Stimulated activated CD8-positive, alpha-beta memory T cell treated with anti-CD3 and anti-CD28 coated beads, Interleukin-12 subunit alpha, Interleukin-12 subunit beta, amount 100 ng/mL, for 24 hours (primary cell): Measurements from ENCODE around the gene SPATA46.

Source experiments
- DNase-seq: peaks from one replicate; pipeline ENCODE4 v3.0.0-alpha.2; 2020; ENCODE audit errors: extremely low read depth

The SPATA46 gene

DNA sequence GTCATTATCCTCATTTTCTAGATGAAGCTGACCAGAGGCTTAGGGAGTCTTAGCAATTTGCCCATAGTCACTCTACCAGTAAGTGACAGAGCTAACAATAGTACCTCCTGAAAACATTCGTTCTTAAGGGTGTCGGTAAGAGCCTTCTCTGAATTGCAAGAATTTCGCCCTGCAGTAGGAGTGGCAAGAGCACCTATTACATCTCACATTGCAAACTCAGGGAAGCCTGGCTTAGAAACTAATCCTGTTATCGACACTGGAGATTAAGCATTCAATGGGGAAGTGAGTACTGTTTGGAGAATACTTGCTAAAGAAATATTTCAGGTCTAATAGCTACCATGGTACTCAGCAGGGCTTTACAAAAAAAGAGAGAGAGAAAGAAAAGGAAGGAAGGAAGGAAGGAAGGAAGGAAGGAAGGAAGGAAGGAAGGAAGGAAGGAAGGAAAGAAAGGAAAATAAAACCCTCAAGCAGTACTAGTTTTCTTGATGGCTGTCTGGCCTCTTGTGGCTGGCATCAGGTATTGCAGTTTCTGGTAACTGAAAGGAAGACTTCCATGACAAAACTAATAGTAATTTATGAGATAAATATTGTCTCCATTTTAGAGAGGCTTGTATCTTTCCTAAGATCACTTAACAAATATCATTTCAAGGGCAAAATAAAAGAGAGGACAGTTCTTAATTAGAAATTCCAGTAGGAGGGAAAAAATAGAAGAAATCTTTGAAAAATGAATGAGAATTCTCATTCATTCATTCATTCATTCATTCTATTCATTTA lies 15.3 kb upstream of the SPATA46 start:
- no peak for DNase-seq

DNA sequence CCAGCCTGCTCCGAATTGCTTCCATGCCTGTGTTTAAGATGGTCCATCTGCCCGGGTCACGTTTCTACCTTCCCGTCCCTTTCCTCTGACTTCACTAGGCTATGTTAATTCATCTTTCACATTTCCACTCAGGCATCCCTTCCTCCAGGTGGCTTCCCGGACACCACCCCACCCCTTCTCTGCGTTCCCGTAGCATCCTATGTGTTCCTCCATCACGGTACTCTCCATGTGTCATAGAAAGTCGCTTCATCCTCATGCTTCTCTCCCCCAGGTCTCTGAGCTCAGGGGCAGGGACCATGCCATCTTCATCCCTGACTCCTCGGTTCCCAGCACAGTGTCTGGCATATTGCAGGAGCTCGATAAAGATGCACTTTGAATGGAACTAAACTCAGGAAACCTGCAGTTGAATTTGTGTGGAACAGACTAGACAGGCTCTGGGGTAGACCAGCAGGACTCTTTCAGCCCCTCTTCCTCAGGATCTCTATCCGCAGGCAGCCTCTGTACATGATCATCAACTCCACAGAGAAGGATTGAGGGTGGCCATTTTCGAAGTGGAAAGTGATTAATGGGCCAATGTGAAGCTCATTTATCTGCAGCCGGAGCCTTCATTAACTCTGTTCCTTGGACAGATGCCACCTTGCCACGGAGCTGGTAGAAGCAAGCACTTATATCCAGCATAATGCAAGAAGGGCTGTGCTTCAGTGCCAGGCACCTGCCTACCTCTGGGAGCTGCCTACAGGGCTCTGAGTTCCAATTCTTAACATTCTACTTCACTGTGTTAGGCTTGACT lies 13.9 kb upstream of the SPATA46 start:
- no peak for DNase-seq

DNA sequence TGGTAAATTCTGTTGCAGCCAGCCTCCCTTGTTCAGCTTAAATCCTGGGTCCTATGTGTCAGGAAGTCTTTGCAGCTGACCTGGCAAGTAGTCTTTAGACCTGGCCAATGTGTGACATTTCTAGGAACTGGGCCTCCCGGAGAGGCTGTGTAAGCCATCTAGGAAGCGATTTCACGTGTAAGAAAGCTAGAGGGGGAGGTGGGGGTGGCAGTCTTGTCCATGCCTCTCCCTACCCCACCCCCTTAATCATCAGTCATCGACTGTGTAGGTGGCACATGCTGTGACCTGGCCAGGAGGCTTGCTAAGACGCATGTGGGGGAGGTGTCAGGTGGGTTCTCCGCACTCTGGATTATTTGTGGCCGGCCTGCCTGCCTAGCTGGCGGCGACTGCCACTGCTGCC lies 13.3 kb upstream of the SPATA46 start:
- DNase-seq, result no peak

DNA sequence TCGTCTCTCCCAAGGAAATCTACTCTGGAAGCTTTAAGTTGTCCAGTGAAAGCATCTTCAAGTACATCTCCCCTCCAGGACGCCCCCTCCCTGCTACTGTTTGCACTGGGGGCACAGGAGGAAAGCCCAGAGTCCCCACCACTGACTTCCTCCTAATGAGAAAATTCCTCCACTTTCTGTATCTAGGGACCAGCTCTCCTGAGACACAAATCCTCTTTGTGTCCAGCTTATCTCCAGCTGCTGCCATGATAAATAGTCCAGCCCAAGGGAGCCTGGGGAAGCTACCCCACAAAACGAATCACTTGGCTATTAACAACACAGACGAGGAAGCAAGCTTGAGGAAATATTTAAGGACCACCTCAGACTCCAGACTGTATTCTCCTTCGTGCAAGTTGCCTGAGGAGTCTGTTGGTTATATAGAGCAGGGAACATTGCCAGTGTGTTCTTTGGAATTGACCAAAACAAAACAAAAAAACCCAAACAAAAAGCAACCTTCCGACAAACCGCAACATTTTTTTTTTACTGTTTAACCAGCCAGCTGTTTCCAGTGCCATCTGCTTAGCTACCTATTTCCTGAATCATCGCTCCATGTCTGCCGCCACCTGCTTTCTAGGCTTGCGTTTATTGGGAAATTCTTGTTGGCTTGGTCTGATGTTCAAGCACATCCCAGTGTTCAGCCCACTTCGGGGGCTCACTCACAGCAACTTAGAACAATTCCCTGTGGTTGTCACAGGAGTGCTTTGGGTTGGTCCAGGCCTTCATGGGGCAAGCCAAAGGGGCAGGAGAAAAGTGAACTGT lies 12.6 kb upstream of the SPATA46 start:
- no peak for DNase-seq

DNA sequence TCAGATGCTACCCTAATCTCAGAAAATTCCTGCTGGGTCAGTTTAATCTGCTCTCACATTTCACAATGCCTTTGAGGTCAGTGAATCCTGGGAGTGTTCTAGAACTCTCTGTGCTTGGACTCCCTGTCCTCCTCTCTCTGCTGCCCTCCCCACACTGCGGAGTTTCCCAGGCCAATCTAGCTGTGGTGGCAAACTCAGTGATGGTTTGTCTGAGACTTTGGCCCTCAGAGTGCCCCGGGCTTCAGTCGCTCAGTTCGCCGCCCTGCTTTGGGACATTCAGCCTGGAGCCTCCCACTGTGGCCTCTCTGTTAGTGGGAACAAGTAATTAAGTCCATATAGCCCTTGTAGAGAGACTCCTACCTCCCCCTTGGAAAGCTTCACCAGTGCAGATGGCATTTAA lies 12.0 kb upstream of the SPATA46 start:
- DNase-seq, result no peak

DNA sequence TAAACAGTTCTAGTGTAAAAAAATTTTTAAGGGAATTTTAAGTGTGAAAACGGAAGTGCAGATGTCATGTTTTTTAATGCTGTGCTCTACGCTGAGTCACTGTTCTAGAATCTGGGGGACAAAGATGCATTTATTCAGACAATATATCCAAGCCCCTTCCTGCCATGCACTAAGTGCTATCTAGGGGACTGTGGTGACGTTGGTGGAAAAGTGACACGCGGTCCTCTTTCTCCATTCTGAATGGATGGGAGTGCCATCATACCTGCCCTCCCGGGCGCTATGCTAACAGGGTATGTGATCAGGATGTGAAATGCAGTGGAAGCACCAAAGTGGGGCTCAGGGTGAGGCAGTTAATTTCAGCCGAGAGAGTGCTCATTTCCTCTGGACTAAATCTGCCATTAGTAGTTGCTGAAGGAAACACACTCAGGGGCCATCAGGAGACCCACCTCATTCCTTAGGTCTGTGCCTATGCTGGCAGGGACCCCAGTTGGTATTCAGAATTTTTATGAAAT lies 11.5 kb upstream of the SPATA46 start:
- DNase-seq, result no peak

DNA sequence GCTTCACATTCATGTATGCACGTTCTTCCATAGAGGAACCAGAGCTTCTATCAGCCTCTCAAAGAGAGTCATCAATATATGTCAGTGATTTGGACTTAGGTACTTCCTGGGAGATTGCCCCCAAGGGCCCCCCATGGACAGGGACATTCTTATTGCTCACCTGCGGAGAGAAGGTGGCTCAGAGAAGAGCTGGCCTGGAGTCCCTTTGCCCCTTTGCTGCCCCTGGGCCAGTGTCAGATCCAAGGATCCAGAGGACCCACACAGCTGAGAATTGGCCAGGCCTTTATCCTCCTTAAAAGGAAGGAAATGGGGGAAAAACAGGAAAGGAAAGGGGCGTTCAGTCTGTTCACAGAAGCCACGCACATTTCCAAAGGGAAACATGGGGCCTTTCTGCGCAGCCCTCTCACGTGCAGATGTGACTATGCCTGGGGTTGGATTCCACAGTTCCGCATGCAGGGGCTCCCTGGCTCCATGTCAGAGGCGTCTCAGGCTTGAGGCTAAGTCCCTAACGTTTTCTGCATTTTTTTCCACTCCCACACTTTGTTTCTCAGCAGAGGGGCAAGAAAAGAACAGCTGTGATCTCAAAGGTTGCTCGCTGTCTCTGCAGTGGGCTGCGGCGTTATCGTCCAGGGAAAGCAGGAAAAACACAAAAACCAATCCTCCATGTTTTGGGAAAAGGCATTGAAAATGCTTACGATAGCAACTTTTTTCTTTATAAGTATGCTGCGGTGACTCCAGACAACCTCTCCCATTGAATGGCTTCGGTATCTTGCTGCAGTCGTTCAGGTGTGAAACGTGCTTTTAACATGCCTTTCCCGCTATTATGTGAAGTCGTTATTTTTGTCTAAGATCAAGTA lies 10.8 kb upstream of the SPATA46 start:
- DNase-seq, result no peak

DNA sequence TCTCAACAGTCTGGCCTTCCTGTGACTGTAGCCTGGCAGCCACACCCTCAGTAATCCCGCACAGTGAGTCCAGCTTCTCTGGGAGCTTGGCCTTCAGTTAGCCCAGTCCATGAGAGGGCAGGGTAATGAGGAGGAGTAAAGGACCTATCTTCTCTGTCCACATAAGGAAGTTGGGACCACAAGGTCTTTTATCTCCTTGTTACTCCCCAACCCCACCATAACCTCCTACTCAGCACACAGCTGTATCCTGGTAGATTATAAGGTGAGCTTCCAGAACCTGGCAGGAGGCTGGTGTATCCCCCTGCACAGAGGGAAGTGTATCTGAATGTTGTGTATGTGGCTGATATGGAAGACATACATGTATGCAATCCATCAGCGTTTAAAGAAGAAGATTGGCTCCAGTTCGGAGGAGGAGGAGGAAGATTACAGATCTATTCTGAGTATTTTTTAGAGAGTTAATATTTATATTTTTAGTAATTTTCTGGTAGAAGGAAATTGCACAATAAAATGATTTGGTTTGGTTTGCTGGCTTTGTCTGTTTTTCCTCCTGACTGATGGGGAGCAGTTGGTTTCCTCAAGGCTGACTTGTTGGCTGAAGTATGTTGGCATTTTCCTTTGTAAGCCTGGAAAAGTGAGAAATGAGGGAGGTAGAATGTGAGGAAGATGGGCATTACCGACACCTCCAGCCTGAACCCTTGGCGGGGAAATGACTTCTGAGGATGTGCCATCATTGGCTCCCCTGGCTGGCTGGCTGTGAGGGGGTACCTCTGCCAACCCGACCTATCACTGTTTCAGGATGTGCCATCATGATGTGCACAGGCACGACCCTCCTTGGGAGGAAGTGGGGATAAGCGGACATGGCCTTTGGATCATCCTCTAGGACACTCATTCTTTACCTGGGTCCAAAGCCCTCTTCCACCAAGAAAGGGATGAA lies 9.9 kb upstream of the SPATA46 start:
- no peak for DNase-seq

DNA sequence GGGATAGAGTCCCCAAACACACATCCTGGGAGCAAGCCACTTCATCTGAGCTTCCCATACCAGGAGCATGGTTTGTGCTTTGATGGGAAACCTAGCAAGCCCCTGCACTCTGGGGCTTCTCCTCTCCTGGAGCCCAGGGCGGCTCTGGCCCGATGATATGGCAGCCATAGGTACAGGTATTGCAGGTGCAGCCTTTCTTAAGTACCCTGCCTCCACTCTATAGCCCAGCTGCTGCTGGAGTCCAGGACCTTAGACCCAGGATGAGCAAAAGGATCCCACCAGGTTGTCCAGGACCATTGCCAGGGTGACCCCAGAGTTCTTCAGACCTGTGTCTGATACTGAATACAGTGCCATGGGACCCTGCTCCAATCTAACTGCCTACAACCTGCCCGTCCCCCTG lies 9.0 kb upstream of the SPATA46 start:
- no peak for DNase-seq

DNA sequence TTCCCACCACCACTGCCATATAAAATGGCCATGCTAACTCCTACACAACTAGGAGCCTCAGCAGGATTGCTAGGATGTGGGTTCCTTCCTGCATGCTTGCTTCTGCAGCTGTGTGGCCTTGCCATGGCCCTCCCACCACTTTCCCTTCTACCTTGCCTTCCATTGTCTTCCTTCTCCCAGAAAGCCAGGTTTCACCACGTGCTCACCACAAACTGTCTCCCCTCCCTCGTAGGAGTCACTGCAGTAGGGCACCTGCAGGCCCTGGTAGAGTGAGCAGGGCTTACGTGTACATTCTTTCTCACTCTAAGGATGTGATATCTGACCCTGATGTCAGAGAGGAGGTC lies 8.6 kb upstream of the SPATA46 start:
- DNase-seq, result no peak

DNA sequence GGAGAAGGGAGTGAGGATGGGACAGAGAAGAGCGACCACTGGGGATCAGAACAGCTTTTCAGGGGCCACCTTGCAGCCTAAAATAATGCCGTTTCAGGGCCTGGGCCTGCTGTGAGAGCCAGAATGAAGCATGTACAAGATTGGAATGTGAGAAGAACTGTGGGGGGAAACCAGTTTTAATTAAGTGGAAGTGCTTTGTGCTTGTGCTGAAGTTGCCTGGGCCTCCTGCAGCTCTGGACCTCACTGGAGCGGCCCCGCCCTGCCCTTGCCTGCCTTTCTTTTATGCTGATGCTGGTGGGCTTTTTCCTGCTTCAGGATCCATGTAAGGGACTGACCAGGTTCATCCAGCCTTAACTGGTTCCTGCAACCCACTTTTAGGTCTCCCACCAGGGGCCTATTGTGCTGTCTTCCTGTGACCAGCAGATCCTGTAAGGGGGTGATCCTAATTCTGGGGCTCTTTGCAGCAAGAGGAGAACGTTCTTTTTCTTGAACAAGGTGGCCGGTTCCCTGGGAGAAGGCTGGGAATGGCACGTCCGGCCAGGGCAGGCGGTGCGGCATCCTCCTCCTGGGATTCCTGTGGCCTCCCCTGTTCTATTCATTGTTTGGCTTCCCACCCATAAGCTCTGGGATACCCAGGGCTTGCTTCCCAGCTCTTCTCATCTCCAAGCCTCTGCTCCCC lies 8.1 kb upstream of the SPATA46 start:
- DNase-seq, result no peak

DNA sequence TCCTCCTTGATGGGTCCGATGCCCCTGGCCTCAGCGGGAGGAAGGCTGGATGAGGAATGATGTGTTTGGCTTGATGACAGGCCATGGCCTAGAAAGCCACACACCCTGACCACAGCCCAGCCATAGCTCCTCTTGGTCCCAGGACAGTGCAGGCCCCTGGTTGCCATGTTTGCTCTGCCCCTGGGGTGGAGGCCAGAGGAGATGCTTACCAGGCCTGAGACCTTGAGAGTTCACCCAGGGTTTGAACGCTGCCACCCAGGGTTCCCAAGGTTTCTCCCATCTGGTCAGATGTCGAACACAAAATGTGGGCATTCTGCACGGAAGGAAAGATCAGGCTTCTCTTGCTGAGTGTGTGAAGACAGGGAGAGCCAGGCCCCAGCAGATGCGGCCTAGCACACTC lies 7.5 kb upstream of the SPATA46 start:
- DNase-seq, result no peak

DNA sequence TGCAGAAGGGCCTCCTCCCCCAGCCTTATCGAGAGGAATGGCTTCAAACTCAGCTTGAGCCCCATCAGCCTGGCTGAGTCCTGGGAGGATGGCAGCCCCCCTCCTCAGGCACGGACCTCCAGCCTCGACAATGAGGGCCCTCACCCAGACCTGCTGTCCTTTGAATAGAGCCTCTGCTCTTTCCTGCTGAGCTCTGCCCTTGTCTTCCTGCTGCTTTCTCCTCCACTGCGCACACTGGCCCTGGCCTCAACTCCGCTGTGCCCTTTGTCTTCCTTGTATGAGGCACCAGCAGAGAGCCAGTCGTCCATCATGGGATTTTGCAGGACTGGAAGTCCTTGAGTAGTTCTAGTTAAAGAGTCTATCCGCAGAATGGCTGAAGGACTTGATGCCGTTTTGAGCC lies 6.9 kb upstream of the SPATA46 start:
- DNase-seq, result no peak

DNA sequence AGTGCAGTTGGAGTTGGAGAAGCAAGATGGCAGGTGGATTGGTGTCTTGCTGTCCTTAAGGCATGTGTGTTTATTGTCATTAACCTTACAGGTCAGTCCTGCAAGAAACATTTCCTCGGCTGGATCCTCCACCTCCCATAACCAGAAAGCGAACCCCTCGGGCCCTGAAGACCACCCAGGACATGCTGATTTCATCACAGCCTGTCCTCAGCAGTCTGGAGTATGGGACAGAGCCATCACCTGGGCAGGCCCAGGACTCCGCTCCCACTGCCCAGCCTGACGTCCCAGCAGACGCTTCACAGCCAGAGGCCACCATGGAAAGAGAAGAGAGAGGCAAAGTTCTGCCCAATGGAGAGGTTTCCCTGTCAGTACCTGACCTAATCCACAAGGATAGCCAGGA lies 6.4 kb upstream of the SPATA46 start:
- DNase-seq, result no peak

DNA sequence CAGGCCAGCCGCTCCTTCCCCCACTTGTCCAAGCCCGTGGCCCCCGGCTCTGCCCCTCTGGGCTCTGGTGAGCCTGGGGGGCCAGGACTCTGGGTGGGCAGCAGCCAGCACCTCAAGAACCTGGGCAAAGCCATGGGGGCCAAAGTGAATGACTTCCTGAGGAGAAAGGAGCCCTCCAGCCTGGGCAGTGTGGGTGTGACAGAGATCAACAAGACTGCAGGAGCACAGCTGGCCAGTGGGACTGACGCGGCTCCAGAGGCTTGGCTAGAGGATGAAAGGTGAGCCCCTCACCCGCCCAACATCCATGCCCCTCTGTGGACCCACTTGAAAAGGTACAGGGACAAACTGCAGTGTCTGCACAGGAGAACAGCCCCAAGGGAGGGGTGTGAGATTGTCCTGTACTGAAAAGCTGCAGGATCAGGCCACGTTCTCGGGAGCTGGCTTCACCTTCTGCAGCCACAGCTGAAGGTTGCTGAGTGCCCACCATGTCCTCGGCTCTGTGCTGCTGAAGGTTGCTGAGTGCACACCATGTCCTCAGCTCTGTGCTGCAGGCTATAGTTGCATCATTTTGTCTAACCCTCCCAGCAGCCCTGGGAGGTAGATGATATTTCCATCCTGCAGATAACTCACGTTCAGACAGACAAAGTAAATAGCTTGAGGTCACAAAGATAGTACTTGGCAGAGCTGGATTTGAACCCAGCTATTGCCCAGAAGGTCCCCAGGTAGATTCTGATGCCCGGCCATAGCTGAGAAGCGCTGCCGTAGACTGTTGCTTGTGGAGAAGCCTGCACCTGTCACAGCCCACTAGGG lies 5.5 kb upstream of the SPATA46 start:
- DNase-seq, result no peak

DNA sequence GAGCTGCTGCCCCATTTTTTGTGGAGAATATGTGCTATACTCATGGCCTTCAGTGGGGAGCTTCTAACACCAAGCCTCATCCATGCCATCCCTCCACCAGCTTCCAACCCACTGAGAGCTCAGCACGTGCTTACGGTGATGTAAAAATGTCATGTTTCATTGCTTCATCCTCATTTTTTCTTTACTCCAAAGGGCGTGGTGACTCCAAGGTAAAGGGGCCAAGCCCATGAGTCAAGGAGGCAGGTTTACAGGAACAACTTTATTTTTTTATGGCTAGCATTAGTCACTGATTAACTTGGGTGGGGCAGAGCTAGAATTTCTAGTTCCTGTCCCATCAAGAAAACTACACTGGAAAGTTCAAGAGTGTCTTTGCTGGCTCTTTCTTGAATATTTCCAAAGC lies 4.7 kb upstream of the SPATA46 start, which contains the start of gene C1orf226:
Gene C1orf226 (plus strand): TSS at position 346 of the 400 bp plus-strand sequence. CDS start 174 bp downstream, outside the sequence.
- no peak for DNase-seq

DNA sequence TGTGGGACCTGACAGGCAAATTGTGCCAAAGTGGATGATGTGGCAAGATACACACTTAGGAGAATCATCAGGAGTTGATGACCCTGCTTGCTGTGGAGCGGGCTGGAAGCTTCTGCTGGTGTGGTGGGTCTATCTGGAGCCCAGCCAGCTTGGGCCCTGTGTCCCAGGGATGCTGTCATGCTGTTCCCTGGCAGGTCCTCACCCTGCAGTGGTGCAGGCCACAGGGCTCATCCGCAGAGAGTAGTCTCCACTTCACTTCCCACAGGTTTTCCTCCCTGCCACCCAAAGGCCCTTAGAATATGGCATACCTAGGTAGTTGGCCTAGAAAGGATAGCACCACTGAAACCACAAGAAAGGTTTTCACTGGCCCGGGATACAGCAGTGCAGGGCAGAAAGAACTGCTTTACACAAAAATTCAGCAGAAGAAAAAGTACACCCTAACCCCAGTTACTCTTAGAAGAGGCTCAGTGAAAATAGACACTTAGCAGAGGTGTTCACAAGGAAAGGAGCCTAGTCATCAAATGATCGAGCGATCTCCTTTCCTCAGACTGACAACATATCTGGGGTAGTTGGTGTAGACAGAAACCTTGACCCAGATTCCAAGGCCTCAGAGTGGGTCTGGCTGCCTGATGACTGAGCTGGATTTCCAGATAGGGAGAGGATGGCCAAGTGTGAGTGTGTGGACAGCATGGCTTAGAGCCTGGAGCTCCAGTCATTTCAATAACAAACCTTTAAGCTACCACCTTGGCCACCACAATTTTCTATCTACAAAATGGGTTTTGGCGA lies 3.6 kb upstream of the SPATA46 start:
- DNase-seq, result no peak

DNA sequence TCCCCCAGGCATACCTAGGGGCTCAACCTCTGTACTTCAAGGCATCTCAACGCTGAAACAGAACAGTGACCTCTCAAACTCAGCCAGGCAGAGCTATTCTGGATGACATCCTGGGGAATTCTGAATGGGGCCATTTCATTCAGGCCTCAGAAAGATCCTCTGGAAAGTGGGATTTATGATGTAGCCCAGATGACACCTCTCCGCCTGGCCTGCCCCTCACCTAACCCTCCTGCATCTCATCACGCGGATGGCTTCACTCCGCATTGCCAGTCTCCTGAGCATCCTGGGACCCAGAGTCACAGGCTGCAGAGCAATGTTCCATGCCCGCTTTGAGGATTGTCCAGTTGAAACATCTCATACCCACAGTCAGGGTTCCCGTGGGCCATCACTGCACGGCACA lies 1.2 kb downstream of the SPATA46 start:
- DNase-seq, result no peak
